Activated CD8-positive, alpha-beta T cell treated with anti-CD3 and anti-CD28 coated beads for 36 hours (primary cell): Measurements from ENCODE around the gene SOX15. TPM values are rescaled to one million over a fixed set of nuclear protein-coding genes. Genes with fewer than 3 reads are reported as not detected.
A peak's percentile ranks its signal among the peaks of the same experiment; 100 is the strongest.

ENCODE experiments used
- ATAC-seq: fragments of 200-7000 bp; cut with Tn5 transposase; one replicate; pipeline ENCODE4 v1.10.0; 2021; ENCODE audit warnings: mild to moderate bottlenecking, moderate library complexity
- CTCF ChIA-PET: fragments of 350-600 bp; sonication (Branson Sonifier 250); formaldehyde crosslinking; loops from one replicate; lab custom pipeline; 2021; ENCODE audit warnings: antibody characterized with exemption; lab: Charles Lee
- POLR2A ChIA-PET: fragments of 350-600 bp; sonication (Branson Sonifier 250); formaldehyde crosslinking; loops from one replicate; lab custom pipeline; 2021; ENCODE audit warnings: antibody characterized with exemption; lab: Charles Lee
- DNase-seq: peaks from one replicate; pipeline ENCODE4 v3.0.0-alpha.2; 2020
- H3K27ac Mint-ChIP-seq: one replicate; pipeline ENCODE4 v1.8.0; 2021; ENCODE audit warnings: mild to moderate bottlenecking, mixed read lengths
- H3K27me3 Mint-ChIP-seq: one replicate; pipeline ENCODE4 v1.8.0; 2021; ENCODE audit warnings: mixed read lengths
- H3K36me3 Mint-ChIP-seq: one replicate; pipeline ENCODE4 v1.8.0; 2021; ENCODE audit warnings: low read depth, mixed read lengths
- H3K4me1 Mint-ChIP-seq: one replicate; pipeline ENCODE4 v1.8.0; 2021; ENCODE audit warnings: low read depth, mixed read lengths
- H3K4me3 Mint-ChIP-seq: one replicate; pipeline ENCODE4 v1.8.0; 2021; ENCODE audit warnings: mild to moderate bottlenecking, moderate library complexity, mixed read lengths
- H3K9me3 Mint-ChIP-seq: one replicate; pipeline ENCODE4 v1.8.0; 2021; ENCODE audit warnings: mixed read lengths
- CTCF ChIP-seq: fragments of 200-600 bp; IDR thresholded peaks from one replicate; pipeline ENCODE4 v1.8.0; 2022; ENCODE audit warnings: antibody characterized with exemption, mild to moderate bottlenecking
- intact Hi-C: fragments of 100-400 bp; cut with micrococcal nuclease; formaldehyde crosslinking; loops from one replicate; pipeline ENCODE4 v1.10.0; 2022
- total RNA-seq, 2 experiments: library from RNA; stranded (reverse); gene quantifications; one replicate each; pipeline ENCODE4 v1.2.3, GENCODE V29; 2021

Gene SOX15
- total RNA-seq, 2 experiments from 2014 or later, result 0.25 TPM; not detected in 1

GRCh38 chr17:7572588-7573323 is 17.1 kb downstream of the SOX15 start:
- Mint-ChIP-seq H3K27ac (peak overlapping the region; percentile 100), H3K4me1 (peaks cover 45% of the 10 kb centered on the region), H3K4me3 (peak overlapping the region; percentile 98), H3K27me3 (peaks cover 1% of the 10 kb centered on the region), H3K36me3 (peaks cover 78% of the 10 kb centered on the region), H3K9me3 (no peaks in the 10 kb centered on the region)
- TF ChIP-seq CTCF, result no peak
- intact Hi-C loops, result loop anchor here (10.0 kb wide), 1 partner anchor 282 kb away; the partner anchor contains the start of genes CYB5D1, NAA38 and TMEM88
- ChIA-PET CTCF (interaction anchor here (1.0 to 3.5 kb wide), 2 partner anchors 12 to 16 kb away, joined by 3 to 28 read pairs; partner anchors contain the start of gene SENP3), POLR2A (interaction anchor here (0.7 to 12.0 kb wide), 23 partner anchors 11 to 285 kb away, joined by 3 to 195 read pairs (median 4); partner anchors contain the start of genes ACAP1, ATP1B2, CD68 and CYB5D1)
- DNase-seq, result peak; percentile 99
- peak; percentile 92 for ATAC-seq

GRCh38 chr17:7572338-7572587 is 17.6 kb downstream of the SOX15 start:
- no peaks in the 10 kb centered on the region for H3K9me3 Mint-ChIP-seq
- ChIA-PET CTCF (interaction anchor here (1.4 to 3.5 kb wide), 2 partner anchors 11 to 17 kb away, joined by 4 to 28 read pairs; partner anchors contain the start of genes SENP3 and SOX15), POLR2A (interaction anchor here (0.9 to 12.0 kb wide), 17 partner anchors 11 to 285 kb away, joined by 3 to 195 read pairs (median 4); partner anchors contain the start of genes CD68, CYB5D1, FXR2 and MPDU1)
- no peak for TF ChIP-seq CTCF
- H3K4me1 Mint-ChIP-seq, result peaks cover 43% of the 10 kb centered on the region
- peak overlapping the region; percentile 100 for H3K27ac Mint-ChIP-seq
- peaks cover 78% of the 10 kb centered on the region for H3K36me3 Mint-ChIP-seq
- peaks cover 1% of the 10 kb centered on the region for H3K27me3 Mint-ChIP-seq
- H3K4me3 Mint-ChIP-seq, result peak overlapping the region; percentile 98
- intact Hi-C loops, result loop anchor here (10.0 kb wide), 1 partner anchor 283 kb away; the partner anchor contains the start of genes CYB5D1, NAA38 and TMEM88
- no peak for ATAC-seq
- DNase-seq, result no peak

- H3K9me3 Mint-ChIP-seq, result no peaks in the 10 kb centered on the region
These were observed 19.5 kb downstream of the SOX15 start for GRCh38 chr17:7570351-7570750.

GRCh38 chr17:7569571-7569970 is 20.3 kb downstream of the SOX15 start:
- Mint-ChIP-seq H3K36me3 (peaks cover 66% of the 10 kb centered on the region), H3K27me3 (peaks cover 1% of the 10 kb centered on the region), H3K27ac (peak overlapping the region; percentile 6), H3K4me3 (no peak overlapping the region), H3K4me1 (peaks cover 21% of the 10 kb centered on the region), H3K9me3 (no peaks in the 10 kb centered on the region)
- no peak for ATAC-seq
- no peak for TF ChIP-seq CTCF
- DNase-seq, result no peak
- ChIA-PET CTCF (interaction anchor here (0.9 to 3.5 kb wide), 5 partner anchors 8 to 133 kb away, joined by 3 to 28 read pairs (median 3); partner anchors contain the start of gene SENP3), POLR2A (interaction anchor here (1.0 to 12.0 kb wide), 4 partner anchors 8 to 260 kb away, joined by 3 to 195 read pairs (median 53); partner anchors contain the start of genes CD68, MPDU1, SENP3 and SOX15)
- intact Hi-C loops, result loop anchor here (10.0 kb wide), 1 partner anchor 215 kb away; the partner anchor contains the start of genes KCTD11 and TMEM95

More at GRCh38 chr17:7570351-7570750, 19.5 kb downstream of the SOX15 start:
- ATAC-seq (no peak), DNase-seq (no peak)
- H3K27me3 Mint-ChIP-seq, result peaks cover 1% of the 10 kb centered on the region
- H3K4me1 Mint-ChIP-seq, result peaks cover 28% of the 10 kb centered on the region
- peak overlapping the region; percentile 79 for H3K27ac Mint-ChIP-seq
- no peak overlapping the region for H3K4me3 Mint-ChIP-seq
- intact Hi-C loops, result loop anchor here (10.0 kb wide), 1 partner anchor 284 kb away; the partner anchor contains the start of genes CYB5D1, NAA38 and TMEM88
- POLR2A ChIA-PET, result interaction anchor here (0.9 to 12.0 kb wide), 5 partner anchors 9 to 257 kb away, joined by 5 to 195 read pairs (median 71); partner anchors contain the start of genes CD68, MPDU1, SENP3 and SOX15
- no peak for TF ChIP-seq CTCF
- H3K36me3 Mint-ChIP-seq, result peaks cover 68% of the 10 kb centered on the region
- CTCF ChIA-PET, result interaction anchor here (0.9 to 3.5 kb wide), 5 partner anchors 9 to 134 kb away, joined by 3 to 28 read pairs (median 4); partner anchors contain the start of genes SENP3 and TP53
